H1 (cell line): ENCODE data around the gene ITPR1. TPM values are rescaled to one million over a fixed set of nuclear protein-coding genes. Genes with fewer than 3 reads are reported as not detected.

Experiments
- CTCF ChIA-PET: fragments of 300-600 bp; sonication (Branson Sonifier 250); formaldehyde crosslinking; loops from one replicate; lab custom pipeline; 2021; ENCODE audit not compliant: partially characterized antibody; lab: Charles Lee
- POLR2A ChIA-PET: fragments of 300-600 bp; sonication (Branson Sonifier 250); formaldehyde crosslinking; loops from one replicate; lab custom pipeline; 2021; ENCODE audit warnings: inconsistent platforms; ENCODE audit not compliant: partially characterized antibody; lab: Charles Lee
- DNase-seq, 2 experiments: peaks; one replicate each; pipeline versions ENCODE4 v3.0.0 to v3.0.0-alpha.2; 2010 to 2022; ENCODE audit warnings: low spot score in 2 of 2, low read depth in 1 of 2, mixed read lengths in 1 of 2
- FAIRE-seq: peaks from 2 replicates; lab custom pipeline; 2011; peaks lifted over from hg19 to GRCh38; lab: Jason Lieb, UNC
- H2AFZ ChIP-seq: 2 replicates; pipeline ENCODE4 v1.8.1; 2012; ENCODE audit warnings: low read length, inconsistent platforms
- H2AK5ac ChIP-seq: 2 replicates; pipeline ENCODE4 v1.6.1; 2013; ENCODE audit warnings: low read depth, low read length
- H2BK120ac ChIP-seq: replicated peaks from 2 replicates; pipeline ENCODE3; 2013; ENCODE audit warnings: low read depth, low read length, inconsistent platforms
- H2BK12ac ChIP-seq: 2 replicates; pipeline ENCODE4 v1.6.1; 2013; ENCODE audit warnings: low read depth, low read length
- H2BK15ac ChIP-seq: 2 replicates; pipeline ENCODE4 v1.6.1; 2013; ENCODE audit warnings: low read length
- H2BK20ac ChIP-seq: 2 replicates; pipeline ENCODE4 v1.6.1; 2013; ENCODE audit warnings: low read length
- H2BK5ac ChIP-seq: 2 replicates; pipeline ENCODE4 v1.6.1; 2013; ENCODE audit warnings: low read depth, low read length
- H3K14ac ChIP-seq: 2 replicates; pipeline ENCODE4 v1.6.1; 2013; ENCODE audit warnings: inconsistent platforms; ENCODE audit not compliant: insufficient read length
- H3K18ac ChIP-seq: 2 replicates; pipeline ENCODE4 v1.6.1; 2013; ENCODE audit warnings: low read length; ENCODE audit errors: extremely low read depth
- H3K23ac ChIP-seq: 2 replicates; pipeline ENCODE4 v1.6.1; 2013; ENCODE audit warnings: inconsistent platforms; ENCODE audit not compliant: insufficient read length
- H3K23me2 ChIP-seq: 2 replicates; pipeline ENCODE4 v1.6.1; 2013; ENCODE audit warnings: low read depth, low read length
- H3K27ac ChIP-seq: 2 replicates; pipeline ENCODE4 v1.6.1; 2011; ENCODE audit warnings: low read depth, low read length, inconsistent platforms
- H3K27me3 ChIP-seq, 4 experiments: replicated peaks in 1 of 4; 1 replicate in 1 of 4; 2 replicates in 3 of 4; pipeline versions ENCODE4 v1.6.1 to v1.8.1; 2011 to 2013; ENCODE audit warnings: low read length in 3 of 4, mild to moderate bottlenecking in 3 of 4, inconsistent platforms in 2 of 4, mixed read lengths in 2 of 4, moderate library complexity in 1 of 4; ENCODE audit not compliant: control insufficient read depth in 3 of 4, insufficient read depth in 3 of 4; ENCODE audit errors: extremely low read depth in 1 of 4
- H3K36me3 ChIP-seq, 4 experiments: 2 replicates each; pipeline versions ENCODE4 v1.6.1 to v1.8.1; 2011 to 2013; ENCODE audit warnings: mild to moderate bottlenecking in 4 of 4, low read length in 3 of 4, moderate library complexity in 2 of 4, control low read depth in 1 of 4, inconsistent platforms in 1 of 4; ENCODE audit not compliant: insufficient read depth in 4 of 4, control insufficient read depth in 2 of 4
- H3K4ac ChIP-seq: replicated peaks from 2 replicates; pipeline ENCODE3; 2013; ENCODE audit warnings: low read length, low read depth, mixed read lengths, inconsistent platforms; ENCODE audit not compliant: insufficient read length
- H3K4me1 ChIP-seq, 4 experiments: replicated peaks in 1 of 4; 1 replicate in 1 of 4; 2 replicates in 3 of 4; pipeline versions ENCODE4 v1.6.1 to v1.8.1; 2011 to 2013; ENCODE audit warnings: low read length in 3 of 4, inconsistent platforms in 2 of 4, mixed read lengths in 1 of 4; ENCODE audit not compliant: insufficient read depth in 4 of 4, control insufficient read depth in 3 of 4
- H3K4me2 ChIP-seq, 2 experiments: 2 replicates each; pipeline versions ENCODE4 v1.6.1 to v1.8.1; 2011 to 2013; ENCODE audit warnings: low read depth in 2 of 2, low read length in 2 of 2, control low read depth in 1 of 2, inconsistent platforms in 1 of 2, mild to moderate bottlenecking in 1 of 2; ENCODE audit not compliant: insufficient read depth in 1 of 2
- H3K4me3 ChIP-seq, 4 experiments: fragments of 200-600, 300-600 bp in 1 of 4; sonication (generic), shearing (Covaris generic), sonication (Bioruptor Twin) in 1 of 4; 2 replicates each; pipeline versions ENCODE4 v1.5.1 to v1.8.1; 2011 to 2016; ENCODE audit warnings: low read length in 4 of 4, low read depth in 3 of 4, control low read depth in 2 of 4, inconsistent platforms in 2 of 4, mild to moderate bottlenecking in 2 of 4, mixed read lengths in 1 of 4, moderate library complexity in 1 of 4; ENCODE audit not compliant: insufficient read depth in 2 of 4; ENCODE audit errors: extremely low read depth in 1 of 4
- H3K56ac ChIP-seq: replicated peaks from 2 replicates; pipeline ENCODE3; 2013; ENCODE audit warnings: low read depth, mild to moderate bottlenecking, mixed read lengths, low read length, inconsistent platforms; ENCODE audit not compliant: insufficient read length
- H3K79me1 ChIP-seq: 2 replicates; pipeline ENCODE4 v1.6.1; 2013; ENCODE audit warnings: low read depth, low read length, control low read depth
- H3K79me2 ChIP-seq, 2 experiments: 2 replicates each; pipeline versions ENCODE4 v1.6.1 to v1.8.1; 2012 to 2013; ENCODE audit warnings: low read length in 2 of 2, mild to moderate bottlenecking in 2 of 2, inconsistent platforms in 1 of 2; ENCODE audit not compliant: insufficient read depth in 2 of 2, control insufficient read depth in 1 of 2
- H3K9ac ChIP-seq, 4 experiments: replicated peaks in 1 of 4; 1 replicate in 1 of 4; 2 replicates in 3 of 4; pipeline versions ENCODE4 v1.6.1 to v1.8.1; 2011 to 2013; ENCODE audit warnings: low read depth in 3 of 4, low read length in 3 of 4, control low read depth in 2 of 4, mild to moderate bottlenecking in 2 of 4, moderate library complexity in 2 of 4, inconsistent platforms in 1 of 4; ENCODE audit errors: extremely low read depth in 1 of 4
- H3K9me3 ChIP-seq, 2 experiments: 2 replicates each; pipeline versions ENCODE4 v1.6.1 to v1.8.1; 2012 to 2013; ENCODE audit warnings: mild to moderate bottlenecking in 2 of 2, moderate library complexity in 2 of 2, control low read depth in 1 of 2, inconsistent platforms in 1 of 2, low read depth in 1 of 2, low read length in 1 of 2, mixed read lengths in 1 of 2; ENCODE audit not compliant: insufficient read depth in 2 of 2
- H4K20me1 ChIP-seq, 2 experiments: replicated peaks in 1 of 2; 2 replicates each; pipeline versions ENCODE3 to v1.8.1; 2011 to 2013; ENCODE audit warnings: inconsistent platforms in 2 of 2, low read length in 2 of 2, mild to moderate bottlenecking in 1 of 2; ENCODE audit not compliant: insufficient read depth in 2 of 2, control insufficient read depth in 1 of 2
- H4K5ac ChIP-seq: 2 replicates; pipeline ENCODE4 v1.6.1; 2013; ENCODE audit warnings: low read length, low read depth, mixed read lengths, inconsistent platforms; ENCODE audit not compliant: insufficient read length
- H4K8ac ChIP-seq: 2 replicates; pipeline ENCODE4 v1.8.0; 2013; ENCODE audit warnings: mild to moderate bottlenecking, moderate library complexity, low read length, inconsistent platforms; ENCODE audit not compliant: insufficient read depth; ENCODE audit errors: extremely low read depth
- H4K91ac ChIP-seq: replicated peaks from 2 replicates; pipeline ENCODE3; 2013; ENCODE audit warnings: low read length, mixed read lengths, inconsistent platforms; ENCODE audit not compliant: insufficient read length
- ASH2L ChIP-seq: fragments of 200-600, 300-600 bp; sonication (generic); IDR thresholded peaks from one replicate; pipeline ENCODE4 v1.7.1; 2017; ENCODE audit warnings: low read length
- CEBPB ChIP-seq: IDR thresholded peaks from 2 replicates; pipeline ENCODE4 v1.6.1; 2012; ENCODE audit warnings: low read depth, low read length
- CREB1 ChIP-seq: IDR thresholded peaks from 2 replicates; pipeline ENCODE4 v1.6.1; 2012; ENCODE audit warnings: inconsistent platforms
- CTBP2 ChIP-seq: IDR thresholded peaks from 2 replicates; pipeline ENCODE4 v1.7.0; 2011; ENCODE audit warnings: borderline replicate concordance, mild to moderate bottlenecking, moderate library complexity, mixed read lengths, low read length; ENCODE audit not compliant: insufficient read depth, insufficient read length
- JUN ChIP-seq: IDR thresholded peaks from 2 replicates; pipeline ENCODE4 v1.6.1; 2011; ENCODE audit warnings: low read depth, mild to moderate bottlenecking, improper control_type of control experiment, low read length
- JUND ChIP-seq: IDR thresholded peaks from 2 replicates; pipeline ENCODE4 v1.6.1; 2011; ENCODE audit warnings: mild to moderate bottlenecking, improper control_type of control experiment, low read length
- KDM5A ChIP-seq: fragments of 200-600 bp; IDR thresholded peaks from 2 replicates; pipeline ENCODE4 v1.7.1; 2012; ENCODE audit warnings: mild to moderate bottlenecking, low read length, inconsistent platforms, mixed read lengths
- NANOG ChIP-seq: IDR thresholded peaks from 2 replicates; pipeline ENCODE4 v1.6.1; 2011; ENCODE audit warnings: low read length, low read depth, mild to moderate bottlenecking, inconsistent platforms; ENCODE audit not compliant: insufficient read depth, poor library complexity, severe bottlenecking
- SIX5 ChIP-seq: IDR thresholded peaks from 2 replicates; pipeline ENCODE4 v1.6.1; 2011; ENCODE audit warnings: mild to moderate bottlenecking, low read depth, low read length
- TAF1 ChIP-seq: IDR thresholded peaks from 2 replicates; pipeline ENCODE4 v1.6.1; 2011; ENCODE audit warnings: mild to moderate bottlenecking, low read depth, low read length
- USF2 ChIP-seq: IDR thresholded peaks from 2 replicates; pipeline ENCODE4 v1.6.1; 2011; ENCODE audit warnings: low read length, improper control_type of control experiment
- ZNF274 ChIP-seq: IDR thresholded peaks from 2 replicates; pipeline ENCODE4 v1.7.0; 2012; ENCODE audit warnings: low read length, borderline replicate concordance; ENCODE audit errors: extremely low read depth
- WGBS, 2 experiments: shearing (Covaris generic) in 1 of 2; methylation state at CpG; one replicate each; pipeline versions ENCODE4 v1.1.6 to v1.1.7; 2013 to 2015; ENCODE audit warnings: low lambda C conversion rate in 2 of 2, mixed read lengths in 2 of 2, inconsistent platforms in 1 of 2, low coverage in 1 of 2, missing lambda C conversion rate in 1 of 2; ENCODE audit not compliant: insufficient replicate concordance in 2 of 2, insufficient coverage in 1 of 2, insufficient read length in 1 of 2; ENCODE audit errors: extremely low coverage in 1 of 2, missing lambda C conversion rate in 1 of 2; 5-methylcytosine and 5-hydroxymethylcytosine counted together
- polyA plus RNA-seq, 7 experiments: library from polyadenylated mRNA; depleted of rRNA in 3 of 7; stranded (reverse) in 5 of 7; unstranded in 2 of 7; fragments of >200 nt in 5 of 7; fragments of 200-250 nt in 2 of 7; gene quantifications; 1 replicate in 5 of 7; 2 replicates in 1 of 7; 4 replicates in 1 of 7; pipeline versions ENCODE4 v1.2.1 to v1.2.3, GENCODE V29; 2011 to 2013; ENCODE audit warnings: missing spikeins in 2 of 7, mixed read lengths in 2 of 7
- total RNA-seq: library from RNA; stranded (reverse); fragmentation: NEBNext Ultra II Directional; extraction: Animal tissue kit (Norgen Biotek cat#: 25700); gene quantifications from 2 replicates; pipeline ENCODE4 v1.2.1, GENCODE V29; 2021
- TF ChIP-seq, protein P1 (sequence below): IDR thresholded peaks from 2 replicates; pipeline ENCODE4 v1.6.1; 2012; ENCODE audit warnings: low read length, inconsistent platforms

Gene ITPR1
- total and polyA plus RNA-seq, 2 of the 8 experiments (the other 6 are each of a cell fraction or from before 2014, with no cell fraction given): 2.5 to 16.3 TPM

DNA sequence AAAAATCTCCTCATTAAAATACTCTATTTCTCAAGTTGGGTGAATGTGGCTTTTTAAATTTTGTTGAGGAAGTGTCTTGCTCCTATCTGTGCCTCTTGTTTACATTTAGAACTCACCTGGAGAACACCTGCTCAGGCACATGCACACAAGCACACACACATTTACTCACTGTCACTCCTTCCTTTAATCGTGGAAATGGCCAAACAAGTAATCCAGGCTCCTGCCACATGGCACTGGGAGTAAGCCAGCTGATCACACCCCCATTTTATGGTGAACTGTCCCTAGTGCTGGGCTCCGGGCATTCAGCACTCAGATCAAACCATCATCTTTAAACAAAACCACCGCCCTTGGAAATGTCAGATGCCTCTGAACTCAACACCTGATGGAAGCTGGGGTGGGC is 281.4 kb downstream of the ITPR1 start:
- Histone ChIP-seq H4K8ac (no peak overlapping the region), H3K9ac (no peak overlapping the region), H3K27me3 (no peaks in the 10 kb centered on the region), H3K79me1 (no peaks in the 10 kb centered on the region), H2BK20ac (no peak overlapping the region), H4K20me1 (no peaks in the 10 kb centered on the region), H3K56ac (no peak overlapping the region), H2AFZ (no peak overlapping the region), H3K79me2 (no peaks in the 10 kb centered on the region; a peak in 1 of 4 replicates), H3K4ac (no peak overlapping the region), H2BK120ac (no peak overlapping the region), H3K27ac (no peak overlapping the region), H3K4me3 (no peak overlapping the region), H2BK5ac (no peak overlapping the region), H3K14ac (no peak overlapping the region), H3K23ac (no peak overlapping the region), H3K4me1 (no peaks in the 10 kb centered on the region), H3K4me2 (no peak overlapping the region), H4K5ac (no peak overlapping the region), H4K91ac (no peak overlapping the region), H3K23me2 (no peaks in the 10 kb centered on the region), H3K36me3 (no peaks in the 10 kb centered on the region), H3K9me3 (no peaks in the 10 kb centered on the region), H2AK5ac (no peak overlapping the region), H3K18ac (no peak overlapping the region), H2BK15ac (no peak overlapping the region), H2BK12ac (no peak overlapping the region)
- POLR2A ChIA-PET: no interaction called here
- FAIRE-seq (no peak), DNase-seq (no peak)
- WGBS, 2 experiments: 91% methylated on average over 3 of the region's 3 CpGs; no CpG with 5 or more reads in 1 of the 2 experiments
- CTCF ChIA-PET: interaction anchor here (0.6 kb wide), 1 partner anchor 247 kb away, joined by 4 read pairs; no protein-coding TSS in a partner anchor
- no peak for TF ChIP-seq USF2
- TF ChIP-seq CREB1: no peak
- TF ChIP-seq, protein P1, sequence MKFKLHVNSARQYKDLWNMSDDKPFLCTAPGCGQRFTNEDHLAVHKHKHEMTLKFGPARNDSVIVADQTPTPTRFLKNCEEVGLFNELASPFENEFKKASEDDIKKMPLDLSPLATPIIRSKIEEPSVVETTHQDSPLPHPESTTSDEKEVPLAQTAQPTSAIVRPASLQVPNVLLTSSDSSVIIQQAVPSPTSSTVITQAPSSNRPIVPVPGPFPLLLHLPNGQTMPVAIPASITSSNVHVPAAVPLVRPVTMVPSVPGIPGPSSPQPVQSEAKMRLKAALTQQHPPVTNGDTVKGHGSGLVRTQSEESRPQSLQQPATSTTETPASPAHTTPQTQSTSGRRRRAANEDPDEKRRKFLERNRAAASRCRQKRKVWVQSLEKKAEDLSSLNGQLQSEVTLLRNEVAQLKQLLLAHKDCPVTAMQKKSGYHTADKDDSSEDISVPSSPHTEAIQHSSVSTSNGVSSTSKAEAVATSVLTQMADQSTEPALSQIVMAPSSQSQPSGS: no peak
- TF ChIP-seq KDM5A: no peak
- TF ChIP-seq SIX5: no peak
- no peak for TF ChIP-seq JUN
- no peak for TF ChIP-seq TAF1
- no peak for TF ChIP-seq CTBP2
- no peak for TF ChIP-seq JUND
- no peak for TF ChIP-seq NANOG
- no peak for TF ChIP-seq ZNF274
- TF ChIP-seq CEBPB: no peak
- no peak for TF ChIP-seq ASH2L
